GM21381 (cell line): ENCODE results near the gene ARHGAP15.
A peak's percentile ranks its signal among the peaks of the same experiment; 100 is the strongest.

ENCODE experiments used
- ATAC-seq: cut with Tn5 transposase; IDR thresholded peaks from one replicate; pipeline ENCODE4 v1.9.1; 2021; ENCODE audit warnings: mild to moderate bottlenecking, moderate library complexity; ENCODE audit not compliant: unreplicated experiment

ARHGAP15 gene

GRCh38 chr2:143477714-143478443 lies 348.7 kb downstream of the ARHGAP15 start:
- no peak for ATAC-seq

- no peak for ATAC-seq
These were observed 350.9 kb downstream of the ARHGAP15 start for GRCh38 chr2:143480086-143480485.

- ATAC-seq = no peak
These were observed 351.5 kb downstream of the ARHGAP15 start for GRCh38 chr2:143480601-143481236.

- ATAC-seq = no peak
These were observed 352.0 kb downstream of the ARHGAP15 start for GRCh38 chr2:143481237-143481623.

GRCh38 chr2:143481733-143482132 lies 352.5 kb downstream of the ARHGAP15 start:
- no peak for ATAC-seq

- ATAC-seq = no peak
These were observed 353.1 kb downstream of the ARHGAP15 start for GRCh38 chr2:143482316-143482715.

- no peak for ATAC-seq
These were observed 353.6 kb downstream of the ARHGAP15 start for GRCh38 chr2:143482771-143483170.

GRCh38 chr2:143486976-143487375 lies 357.8 kb downstream of the ARHGAP15 start:
- no peak for ATAC-seq

GRCh38 chr2:143489145-143489544 lies 359.9 kb downstream of the ARHGAP15 start:
- no peak for ATAC-seq

GRCh38 chr2:143491131-143491530 lies 361.9 kb downstream of the ARHGAP15 start:
- no peak for ATAC-seq

GRCh38 chr2:143493339-143493738 lies 364.1 kb downstream of the ARHGAP15 start:
- ATAC-seq = no peak

- no peak for ATAC-seq
These were observed 368.5 kb downstream of the ARHGAP15 start for GRCh38 chr2:143497726-143498125.

- no peak for ATAC-seq
These were observed 369.3 kb downstream of the ARHGAP15 start for GRCh38 chr2:143498496-143498895.

GRCh38 chr2:143499061-143499460 lies 369.8 kb downstream of the ARHGAP15 start:
- no peak for ATAC-seq

- no peak for ATAC-seq
These were observed 372.0 kb downstream of the ARHGAP15 start for GRCh38 chr2:143501106-143501676.

GRCh38 chr2:143503280-143503679 lies 374.1 kb downstream of the ARHGAP15 start:
- no peak for ATAC-seq

- no peak for ATAC-seq
These were observed 375.2 kb downstream of the ARHGAP15 start for GRCh38 chr2:143504397-143504796.

- no peak for ATAC-seq
These were observed 376.3 kb downstream of the ARHGAP15 start for GRCh38 chr2:143505542-143505941.

- peak; percentile 79 for ATAC-seq
These were observed 383.9 kb downstream of the ARHGAP15 start for GRCh38 chr2:143513081-143513480.

GRCh38 chr2:143514413-143514812 lies 385.2 kb downstream of the ARHGAP15 start:
- ATAC-seq = no peak

- no peak for ATAC-seq
These were observed 386.1 kb downstream of the ARHGAP15 start for GRCh38 chr2:143515318-143515717.

GRCh38 chr2:143519521-143519920 lies 390.3 kb downstream of the ARHGAP15 start:
- ATAC-seq = no peak
